SK-N-SH treated with all-trans-retinoic acid at 6 μM for 48 hours (cell line): ENCODE measurements around the gene GNAS.

Experiments used
- CSDC2 ChIP-seq: fragments of 250-450 bp; sonication (Bioruptor Pico); IDR thresholded peaks from 2 replicates; pipeline ENCODE4 v1.5.0; 2020; ENCODE audit warnings: mild to moderate bottlenecking, moderate library complexity
- ESRRG ChIP-seq: fragments of 250-450 bp; sonication (Bioruptor Pico); IDR thresholded peaks from 2 replicates; pipeline ENCODE4 v1.6.1; 2021; ENCODE audit warnings: mild to moderate bottlenecking
- PATZ1 ChIP-seq: fragments of 250-450 bp; sonication (Bioruptor Pico); IDR thresholded peaks from 2 replicates; pipeline ENCODE4 v1.8.0; 2020; ENCODE audit warnings: mild to moderate bottlenecking, moderate library complexity, borderline replicate concordance
- TOX ChIP-seq: fragments of 250-450 bp; sonication (Bioruptor Pico); IDR thresholded peaks from 2 replicates; pipeline ENCODE4 v1.8.0; 2021; ENCODE audit warnings: mild to moderate bottlenecking, moderate library complexity, borderline replicate concordance
- ZFP3 ChIP-seq: fragments of 250-450 bp; sonication (Bioruptor Pico); IDR thresholded peaks from 2 replicates; pipeline ENCODE4 v1.5.0; 2020; ENCODE audit warnings: mild to moderate bottlenecking, moderate library complexity
- ZFP30 ChIP-seq: fragments of 450-650 bp; formaldehyde crosslinking; IDR thresholded peaks from 2 replicates; pipeline ENCODE4 v1.5.0; 2022; ENCODE audit warnings: mild to moderate bottlenecking, moderate library complexity
- TF ChIP-seq, protein P1 (sequence below): fragments of 250-450 bp; sonication (Bioruptor Pico); IDR thresholded peaks from 2 replicates; pipeline ENCODE4 v1.8.0; 2021; ENCODE audit warnings: low read depth, mild to moderate bottlenecking, moderate library complexity, borderline replicate concordance

- no peak for TF ChIP-seq TOX (CRISPR knock-in tag)
- no peak for TF ChIP-seq ZFP30 (CRISPR knock-in tag)
- TF ChIP-seq, protein P1, sequence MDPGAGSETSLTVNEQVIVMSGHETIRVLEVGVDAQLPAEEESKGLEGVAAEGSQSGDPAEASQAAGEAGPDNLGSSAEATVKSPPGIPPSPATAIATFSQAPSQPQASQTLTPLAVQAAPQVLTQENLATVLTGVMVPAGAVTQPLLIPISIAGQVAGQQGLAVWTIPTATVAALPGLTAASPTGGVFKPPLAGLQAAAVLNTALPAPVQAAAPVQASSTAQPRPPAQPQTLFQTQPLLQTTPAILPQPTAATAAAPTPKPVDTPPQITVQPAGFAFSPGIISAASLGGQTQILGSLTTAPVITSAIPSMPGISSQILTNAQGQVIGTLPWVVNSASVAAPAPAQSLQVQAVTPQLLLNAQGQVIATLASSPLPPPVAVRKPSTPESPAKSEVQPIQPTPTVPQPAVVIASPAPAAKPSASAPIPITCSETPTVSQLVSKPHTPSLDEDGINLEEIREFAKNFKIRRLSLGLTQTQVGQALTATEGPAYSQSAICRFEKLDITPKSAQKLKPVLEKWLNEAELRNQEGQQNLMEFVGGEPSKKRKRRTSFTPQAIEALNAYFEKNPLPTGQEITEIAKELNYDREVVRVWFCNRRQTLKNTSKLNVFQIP: no peak
- TF ChIP-seq PATZ1 (CRISPR knock-in tag): no peak
- TF ChIP-seq CSDC2 (CRISPR knock-in tag): no peak
- TF ChIP-seq ESRRG: no peak
- TF ChIP-seq ZFP3 (CRISPR knock-in tag): no peak
Observed at GRCh38 chr20:58811334-58811733, 41.2 kb upstream of the GNAS start.
